Thyroid gland (tissue), 4 donors: ENCODE data around the gene HMGB4. TPM values are rescaled to one million over a fixed set of nuclear protein-coding genes. Genes with fewer than 3 reads are reported as not detected.

Experiments used
- DNase-seq, 2 donors: peaks; one replicate each; pipeline ENCODE4 v3.0.0-alpha.2; 2019
- H3K27ac ChIP-seq, 3 donors: fragments of 200-600 bp; sonication (generic); 1 replicate in 2 of 3; 2 replicates in 1 of 3; pipeline ENCODE4 v1.5.1; 2016 to 2019; ENCODE audit warnings: mild to moderate bottlenecking in 1 of 3, moderate library complexity in 1 of 3
- H3K27me3 ChIP-seq: fragments of 200-600 bp; sonication (generic); one replicate; pipeline ENCODE4 v1.5.1; 2019
- H3K36me3 ChIP-seq, 2 donors: fragments of 200-600 bp; sonication (generic); one replicate each; pipeline ENCODE4 v1.5.1; 2016 to 2019
- H3K4me1 ChIP-seq, 2 donors: fragments of 200-600 bp; sonication (generic); one replicate each; pipeline ENCODE4 v1.5.1; 2017 to 2019
- H3K4me3 ChIP-seq, 3 donors: fragments of 200-600 bp; sonication (generic); replicated peaks in 1 of 3; 1 replicate in 2 of 3; 2 replicates in 1 of 3; pipeline ENCODE4 v1.5.1; 2016; ENCODE audit warnings: mild to moderate bottlenecking in 1 of 3
- H3K9me3 ChIP-seq: fragments of 200-600 bp; sonication (generic); one replicate; pipeline ENCODE4 v1.5.1; 2017
- POLR2A ChIP-seq, 2 donors: fragments of 450-650 bp; IDR thresholded peaks; one replicate each; pipeline ENCODE4 v1.6.1; 2017; ENCODE audit warnings: antibody characterized with exemption in 2 of 2, mild to moderate bottlenecking in 2 of 2, moderate library complexity in 1 of 2
- WGBS, 2 donors: methylation state at CpG; one replicate each; pipeline ENCODE4 v1.1.5; 2017; 5-methylcytosine and 5-hydroxymethylcytosine counted together
- intact Hi-C: fragments of 100-400 bp; cut with DNase I; formaldehyde crosslinking; loops from one replicate; pipeline ENCODE4 v1.15.1; 2023
- total RNA-seq, 4 donors: library from RNA; depleted of rRNA; stranded (reverse); fragments of >200 nt; gene quantifications; one replicate each; pipeline ENCODE4 v1.2.3, GENCODE V29; 2016
- TF ChIP-seq, protein P1 (sequence below), 6 experiments: fragments of 200-600 bp in 3 of 6; fragments of 450-650 bp in 3 of 6; sonication (generic) in 3 of 6; IDR thresholded peaks; one replicate each; pipeline ENCODE4 v1.5.1; 2016 to 2019; ENCODE audit warnings: antibody characterized with exemption in 6 of 6, mild to moderate bottlenecking in 2 of 6, inconsistent platforms in 1 of 6, moderate library complexity in 1 of 6

HMGB4 gene
- total RNA-seq, 4 donors from 2014 or later, result 1.9 TPM; not detected in 3

DNA sequence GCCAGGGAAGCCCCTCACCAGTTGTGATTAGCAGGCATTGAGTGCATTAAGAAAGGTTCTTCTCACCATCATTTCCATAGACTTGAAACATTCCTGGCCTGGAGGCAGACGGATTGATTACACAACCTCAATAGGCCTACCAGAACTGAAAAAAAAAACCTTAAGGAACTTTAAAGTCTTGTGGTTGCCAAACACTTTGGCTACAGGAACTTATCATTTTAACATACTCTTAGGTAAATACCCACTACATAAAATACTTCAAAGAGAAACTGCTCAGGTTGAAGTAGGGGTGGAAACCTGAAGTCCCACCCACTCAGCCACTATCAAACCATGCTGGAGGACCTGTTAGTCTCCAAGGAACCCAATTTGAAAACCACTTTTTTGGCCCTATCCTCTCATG lies 22.4 kb upstream of the HMGB4 start:
- WGBS, 2 donors, result 46 to 50% methylated on average over 1 of the region's 1 CpG
- Histone ChIP-seq H3K4me1 (no peaks in the 10 kb centered on the region), H3K9me3 (no peaks in the 10 kb centered on the region), H3K4me3 (no peak overlapping the region), H3K36me3 (no peaks in the 10 kb centered on the region), H3K27ac (no peak overlapping the region), H3K27me3 (no peaks in the 10 kb centered on the region)
- DNase-seq, result no peak
- intact Hi-C loops, result no loop called here
- TF ChIP-seq, protein P1, sequence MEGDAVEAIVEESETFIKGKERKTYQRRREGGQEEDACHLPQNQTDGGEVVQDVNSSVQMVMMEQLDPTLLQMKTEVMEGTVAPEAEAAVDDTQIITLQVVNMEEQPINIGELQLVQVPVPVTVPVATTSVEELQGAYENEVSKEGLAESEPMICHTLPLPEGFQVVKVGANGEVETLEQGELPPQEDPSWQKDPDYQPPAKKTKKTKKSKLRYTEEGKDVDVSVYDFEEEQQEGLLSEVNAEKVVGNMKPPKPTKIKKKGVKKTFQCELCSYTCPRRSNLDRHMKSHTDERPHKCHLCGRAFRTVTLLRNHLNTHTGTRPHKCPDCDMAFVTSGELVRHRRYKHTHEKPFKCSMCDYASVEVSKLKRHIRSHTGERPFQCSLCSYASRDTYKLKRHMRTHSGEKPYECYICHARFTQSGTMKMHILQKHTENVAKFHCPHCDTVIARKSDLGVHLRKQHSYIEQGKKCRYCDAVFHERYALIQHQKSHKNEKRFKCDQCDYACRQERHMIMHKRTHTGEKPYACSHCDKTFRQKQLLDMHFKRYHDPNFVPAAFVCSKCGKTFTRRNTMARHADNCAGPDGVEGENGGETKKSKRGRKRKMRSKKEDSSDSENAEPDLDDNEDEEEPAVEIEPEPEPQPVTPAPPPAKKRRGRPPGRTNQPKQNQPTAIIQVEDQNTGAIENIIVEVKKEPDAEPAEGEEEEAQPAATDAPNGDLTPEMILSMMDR (IDR thresholded peaks at IDR 0.05), result no peak
- no peak for TF ChIP-seq POLR2A (IDR thresholded peaks at IDR 0.05)

GRCh38 chr1:33842348-33842747 lies 21.5 kb upstream of the HMGB4 start:
- TF ChIP-seq POLR2A (IDR thresholded peaks at IDR 0.05), result no peak
- TF ChIP-seq, protein P1 (IDR thresholded peaks at IDR 0.05), result no peak
- Histone ChIP-seq H3K27me3 (no peaks in the 10 kb centered on the region), H3K4me1 (no peaks in the 10 kb centered on the region), H3K27ac (no peak overlapping the region), H3K4me3 (no peak overlapping the region), H3K9me3 (no peaks in the 10 kb centered on the region), H3K36me3 (no peaks in the 10 kb centered on the region)
- 90 to 91% methylated on average over 5 of the region's 5 CpGs for whole genome bisulfite sequencing, 2 donors
- no peak for DNase-seq
- intact Hi-C loops, result no loop called here

GRCh38 chr1:33844166-33844565 lies 19.7 kb upstream of the HMGB4 start:
- Histone ChIP-seq H3K27me3 (no peaks in the 10 kb centered on the region), H3K4me3 (no peak overlapping the region), H3K9me3 (no peaks in the 10 kb centered on the region), H3K27ac (no peak overlapping the region), H3K36me3 (no peaks in the 10 kb centered on the region), H3K4me1 (no peaks in the 10 kb centered on the region)
- intact Hi-C loops, result no loop called here
- WGBS, 2 donors, result 71 to 76% methylated on average over 4 to 5 of the region's 5 CpGs
- no peak for DNase-seq
- TF ChIP-seq, protein P1 (IDR thresholded peaks at IDR 0.05), result no peak
- no peak for TF ChIP-seq POLR2A (IDR thresholded peaks at IDR 0.05)

- 88 to 89% methylated on average over 5 to 8 of the region's 8 CpGs for WGBS, 2 donors
- no peaks in the 10 kb centered on the region for H3K9me3 ChIP-seq
Measured at GRCh38 chr1:33846861-33847260, 17.0 kb upstream of the HMGB4 start.

DNA sequence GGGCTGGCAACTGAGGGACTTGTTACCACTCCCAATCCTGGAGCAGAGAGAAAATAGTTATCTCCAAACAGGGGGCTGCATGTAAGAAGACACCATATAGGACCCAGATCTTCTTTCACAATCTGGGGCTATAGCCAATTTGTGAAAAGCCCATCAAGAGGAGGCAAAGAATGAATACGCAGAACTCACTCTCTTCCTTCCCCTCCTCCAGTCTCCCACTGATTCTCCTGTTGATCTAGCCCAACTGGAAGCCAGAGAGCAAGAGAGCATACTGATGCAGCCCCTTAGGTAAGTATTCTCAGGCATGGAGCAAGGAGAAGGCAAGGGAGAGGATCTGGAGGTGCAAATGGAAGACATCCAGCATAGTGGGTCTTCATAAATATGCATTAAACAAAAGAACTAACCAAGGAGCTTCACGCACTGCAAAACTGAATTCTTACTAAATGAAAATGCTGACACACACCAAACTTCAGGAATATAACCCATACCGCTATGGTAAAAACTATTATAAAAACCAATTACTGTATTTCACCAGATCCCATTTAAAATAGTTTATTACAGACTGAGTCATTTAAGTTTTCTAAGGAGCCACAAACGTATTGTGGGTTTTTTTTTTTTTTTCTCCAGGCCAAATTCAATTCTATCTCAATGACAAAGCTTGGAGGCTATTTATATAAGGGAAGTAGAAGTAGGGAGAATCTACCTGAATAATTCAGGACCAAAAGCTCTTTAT lies 15.5 kb upstream of the HMGB4 start:
- 60 to 70% methylated on average over 4 of the region's 4 CpGs for whole genome bisulfite sequencing, 2 donors
- Histone ChIP-seq H3K36me3 (no peaks in the 10 kb centered on the region), H3K27ac (no peak overlapping the region), H3K4me3 (no peak overlapping the region), H3K4me1 (no peaks in the 10 kb centered on the region), H3K9me3 (no peaks in the 10 kb centered on the region), H3K27me3 (no peaks in the 10 kb centered on the region)
- no peak for DNase-seq
- TF ChIP-seq POLR2A (IDR thresholded peaks at IDR 0.05), result no peak
- TF ChIP-seq, protein P1 (IDR thresholded peaks at IDR 0.05), result no peak
- intact Hi-C loops, result no loop called here

More at GRCh38 chr1:33846861-33847260, 17.0 kb upstream of the HMGB4 start:
- no peaks in the 10 kb centered on the region for H3K27me3 ChIP-seq
- no peaks in the 10 kb centered on the region for H3K4me1 ChIP-seq
- intact Hi-C loops, result no loop called here
- H3K36me3 ChIP-seq, result no peaks in the 10 kb centered on the region
- TF ChIP-seq POLR2A (IDR thresholded peaks at IDR 0.05), result no peak
- TF ChIP-seq, protein P1 (IDR thresholded peaks at IDR 0.05), result no peak
- DNase-seq, result no peak
- H3K4me3 ChIP-seq, result no peak overlapping the region
- H3K27ac ChIP-seq, result no peak overlapping the region
